ENCODE measurements around the gene PDX1. TPM values are rescaled to one million over a fixed set of nuclear protein-coding genes. Genes with fewer than 3 reads are reported as not detected.

Gene PDX1
- total and polyA plus RNA-seq, 10 donors = not detected

- WGBS, 5 donors = 4 to 9% (median 7%) methylated on average over 12 to 33 of the region's 33 CpGs
- Histone ChIP-seq H3K9me3 (no peaks in the 10 kb centered on the region), H3K27ac (no peak overlapping the region), H3K4me1 (peaks cover 8 to 52% (median 40%) of the 10 kb centered on the region in 6 donors), H3K36me3 (no peaks in the 10 kb centered on the region), H3K27me3 (replicated peaks in 1 of 7) (peaks cover 7 to 100% (median 92%) of the 10 kb centered on the region in 7 donors), H3K4me3 (peak overlapping the region in 6 of 8 donors; percentile 9 to 59 (median 21))
- intact Hi-C loops (cut with DNase I; ENCODE audit: low total_unique reads) = no loop called here
- no peak for TF ChIP-seq POLR2AphosphoS5 (IDR thresholded peaks at IDR 0.05)
- TF ChIP-seq, protein P1, sequence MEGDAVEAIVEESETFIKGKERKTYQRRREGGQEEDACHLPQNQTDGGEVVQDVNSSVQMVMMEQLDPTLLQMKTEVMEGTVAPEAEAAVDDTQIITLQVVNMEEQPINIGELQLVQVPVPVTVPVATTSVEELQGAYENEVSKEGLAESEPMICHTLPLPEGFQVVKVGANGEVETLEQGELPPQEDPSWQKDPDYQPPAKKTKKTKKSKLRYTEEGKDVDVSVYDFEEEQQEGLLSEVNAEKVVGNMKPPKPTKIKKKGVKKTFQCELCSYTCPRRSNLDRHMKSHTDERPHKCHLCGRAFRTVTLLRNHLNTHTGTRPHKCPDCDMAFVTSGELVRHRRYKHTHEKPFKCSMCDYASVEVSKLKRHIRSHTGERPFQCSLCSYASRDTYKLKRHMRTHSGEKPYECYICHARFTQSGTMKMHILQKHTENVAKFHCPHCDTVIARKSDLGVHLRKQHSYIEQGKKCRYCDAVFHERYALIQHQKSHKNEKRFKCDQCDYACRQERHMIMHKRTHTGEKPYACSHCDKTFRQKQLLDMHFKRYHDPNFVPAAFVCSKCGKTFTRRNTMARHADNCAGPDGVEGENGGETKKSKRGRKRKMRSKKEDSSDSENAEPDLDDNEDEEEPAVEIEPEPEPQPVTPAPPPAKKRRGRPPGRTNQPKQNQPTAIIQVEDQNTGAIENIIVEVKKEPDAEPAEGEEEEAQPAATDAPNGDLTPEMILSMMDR (IDR thresholded peaks at IDR 0.05 in 8 of 11, conservative IDR thresholded peaks at IDR 0.05 in 3 of 11) = no peak
- TF ChIP-seq POLR2A (IDR thresholded peaks at IDR 0.05) = no peak
- DNase-seq = no peak
Measured at GRCh38 chr13:27967736-27968315, 48.0 kb downstream of the PDX1 start.

DNA sequence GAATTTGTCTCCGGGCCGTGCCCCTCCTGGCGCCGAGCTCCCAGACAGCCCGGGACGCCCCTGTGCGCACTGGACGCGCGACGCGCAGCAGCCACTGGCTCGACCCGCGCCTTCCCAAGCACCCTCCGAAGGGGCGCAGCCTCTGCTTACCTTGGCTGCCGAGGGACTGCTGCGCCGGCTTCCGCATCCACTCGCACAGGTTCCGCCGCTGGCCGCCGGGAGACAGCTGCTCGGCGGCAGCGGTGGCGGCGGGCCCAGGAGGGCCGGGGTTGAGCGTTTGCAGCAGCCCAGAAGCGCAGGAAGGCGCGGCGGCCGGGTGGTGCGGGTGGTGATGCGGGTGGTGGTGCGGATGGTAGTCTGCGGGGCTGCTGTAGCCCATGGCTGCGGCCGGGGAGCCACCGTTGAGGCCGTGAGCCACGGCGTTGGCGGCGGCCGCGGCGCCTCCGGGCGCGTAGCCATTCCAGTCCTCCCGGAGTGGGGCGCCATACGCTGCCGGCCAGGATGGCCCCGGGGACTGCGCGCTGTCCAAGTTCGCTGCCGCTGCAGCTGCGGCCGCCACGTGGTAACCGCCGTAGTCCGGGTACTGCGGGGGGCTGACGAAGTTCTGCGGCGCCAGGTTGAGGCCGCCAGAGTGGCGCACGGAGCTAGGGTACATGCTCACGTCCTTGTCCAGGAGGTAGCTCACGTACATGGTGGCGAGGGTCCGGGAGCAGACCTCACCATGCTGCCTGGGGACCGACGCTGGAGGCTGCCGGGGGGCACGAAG is 48.7 kb downstream of the PDX1 start:
- Histone ChIP-seq H3K9me3 (no peaks in the 10 kb centered on the region), H3K36me3 (no peaks in the 10 kb centered on the region), H3K4me1 (peaks cover 8 to 52% (median 40%) of the 10 kb centered on the region in 6 donors), H3K27me3 (replicated peaks in 1 of 7) (peaks cover 7 to 100% (median 97%) of the 10 kb centered on the region in 7 donors), H3K4me3 (peak overlapping the region in 6 of 8 donors; percentile 9 to 59 (median 21)), H3K27ac (no peak overlapping the region)
- TF ChIP-seq, protein P1 (IDR thresholded peaks at IDR 0.05 in 8 of 11, conservative IDR thresholded peaks at IDR 0.05 in 3 of 11) = no peak
- no peak for TF ChIP-seq POLR2AphosphoS5 (IDR thresholded peaks at IDR 0.05)
- no peak for TF ChIP-seq POLR2A (IDR thresholded peaks at IDR 0.05)
- no peak for DNase-seq
- 1 to 5% (median 2%) methylated on average over 21 to 86 of the region's 86 CpGs for WGBS, 5 donors
- intact Hi-C loops (cut with DNase I; ENCODE audit: low total_unique reads) = no loop called here

DNA sequence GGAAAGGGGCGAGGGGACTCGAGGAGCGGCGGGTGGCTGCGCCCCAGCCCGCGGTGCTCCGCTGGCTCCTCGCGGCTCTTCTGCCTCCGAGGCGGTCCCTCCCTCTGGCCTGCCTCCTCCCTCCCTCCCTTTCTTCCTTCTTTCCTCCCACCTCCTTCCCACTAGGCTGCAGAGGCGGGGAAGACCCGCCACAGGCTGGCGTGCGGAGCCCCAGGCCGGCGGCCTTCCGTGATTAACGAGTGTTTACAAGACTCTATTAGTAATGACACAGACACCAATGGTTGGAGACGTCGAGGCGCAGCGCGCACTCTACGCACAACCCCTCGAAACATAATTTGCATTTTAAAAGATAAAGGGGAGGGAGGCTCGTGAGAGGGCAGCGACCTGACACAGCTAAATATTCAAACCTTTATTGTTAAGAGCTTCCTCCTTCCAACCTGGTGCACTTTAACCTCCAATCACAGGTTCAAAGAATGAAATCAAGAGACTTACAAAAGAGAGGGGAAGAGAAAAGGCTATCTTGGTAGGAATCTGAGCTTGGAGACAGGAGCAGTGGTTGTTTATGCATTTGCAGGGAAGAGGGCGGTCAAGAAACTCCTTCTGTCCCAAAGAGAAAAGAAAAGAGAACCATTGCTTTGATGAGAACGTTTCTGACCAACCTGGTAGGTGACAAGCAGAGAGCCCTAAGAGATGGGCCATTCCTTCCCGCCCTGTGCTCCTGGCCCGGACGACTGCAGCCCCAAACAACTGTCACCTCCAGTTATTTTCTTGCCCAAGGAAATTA is 49.5 kb downstream of the PDX1 start, which contains the start of gene CDX2:
Gene CDX2, minus strand, starts transcription at position 234 of the 784 bp plus-strand sequence. CDS start 309 bp downstream, outside the sequence.
- H3K27ac ChIP-seq = no peak within 1 kb of the TSS
- no peaks in the 10 kb centered on the region for H3K9me3 ChIP-seq
- DNase-seq = no peak
- WGBS, 5 donors = 3 to 7% (median 7%) methylated on average over 34 of the region's 34 CpGs
- intact Hi-C loops (cut with DNase I; ENCODE audit: low total_unique reads) = no loop called here
- H3K4me1 ChIP-seq = peaks cover 8 to 52% (median 40%) of the 10 kb centered on the region in 6 donors
- no peaks in the 10 kb centered on the region for H3K36me3 ChIP-seq
- H3K27me3 ChIP-seq (replicated peaks in 1 of 7) = peaks cover 7 to 100% (median 98%) of the 10 kb centered on the region in 7 donors
- H3K4me3 ChIP-seq = peak within 1 kb of the TSS in 6 of 8 donors; percentile 9 to 59 (median 21)
- TF ChIP-seq, protein P1 (IDR thresholded peaks at IDR 0.05 in 8 of 11, conservative IDR thresholded peaks at IDR 0.05 in 3 of 11) = no peak
- TF ChIP-seq POLR2AphosphoS5 (IDR thresholded peaks at IDR 0.05) (no peak), POLR2A (IDR thresholded peaks at IDR 0.05) (no peak)

All from spleen (tissue), 11 donors.